Neural cell (in vitro differentiated cells): ENCODE data around the gene LTBP1.

ENCODE experiments used
- EP300 ChIP-seq: fragments of 450-650 bp; conservative IDR thresholded peaks from 2 replicates; pipeline ENCODE4 v1.6.1; 2014; ENCODE audit warnings: antibody characterized with exemption, mild to moderate bottlenecking, moderate library complexity; ENCODE audit not compliant: poor library complexity, severe bottlenecking
- EZH2 ChIP-seq: fragments of 200-600, 300-800 bp; shearing (Covaris generic), sonication (generic); IDR thresholded peaks from 2 replicates; pipeline ENCODE4 v1.6.1; 2014; ENCODE audit warnings: antibody characterized with exemption, low read length, borderline replicate concordance, mild to moderate bottlenecking; ENCODE audit not compliant: insufficient read depth, poor library complexity, severe bottlenecking
- RAD21 ChIP-seq: fragments of 450-650 bp; conservative IDR thresholded peaks from 2 replicates; pipeline ENCODE4 v1.6.1; 2014; ENCODE audit warnings: antibody characterized with exemption, mild to moderate bottlenecking, moderate library complexity
- TAF1 ChIP-seq: IDR thresholded peaks from 2 replicates; pipeline ENCODE4 v1.6.1; 2012; ENCODE audit warnings: low read depth
- TF ChIP-seq, protein P1 (sequence below): fragments of 450-650 bp; IDR thresholded peaks from 2 replicates; pipeline ENCODE4 v1.5.1; 2014; ENCODE audit warnings: antibody characterized with exemption, mild to moderate bottlenecking, moderate library complexity; ENCODE audit not compliant: poor library complexity, severe bottlenecking

DNA sequence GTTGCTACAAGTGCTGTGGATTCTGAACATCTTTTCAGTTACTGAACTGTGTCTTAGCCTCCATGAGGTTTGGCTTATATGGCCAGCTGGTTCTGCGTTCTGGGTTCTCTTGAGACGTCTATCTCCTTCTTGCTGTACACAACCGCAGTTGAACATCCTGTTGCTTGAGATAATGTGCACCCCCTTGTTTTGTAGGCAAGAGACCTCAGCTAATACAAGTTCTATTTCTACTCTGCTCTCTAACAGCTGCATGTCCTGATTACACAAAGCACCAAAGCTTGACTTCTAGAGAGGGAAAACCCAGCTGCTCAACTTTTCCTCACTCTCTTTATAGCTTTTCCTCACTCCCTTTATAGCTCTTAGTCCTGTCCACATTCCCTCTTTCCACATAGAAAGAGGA, 176.0 kb downstream of the LTBP1 start:
- no peak for TF ChIP-seq RAD21
- TF ChIP-seq TAF1: no peak
- TF ChIP-seq, protein P1, sequence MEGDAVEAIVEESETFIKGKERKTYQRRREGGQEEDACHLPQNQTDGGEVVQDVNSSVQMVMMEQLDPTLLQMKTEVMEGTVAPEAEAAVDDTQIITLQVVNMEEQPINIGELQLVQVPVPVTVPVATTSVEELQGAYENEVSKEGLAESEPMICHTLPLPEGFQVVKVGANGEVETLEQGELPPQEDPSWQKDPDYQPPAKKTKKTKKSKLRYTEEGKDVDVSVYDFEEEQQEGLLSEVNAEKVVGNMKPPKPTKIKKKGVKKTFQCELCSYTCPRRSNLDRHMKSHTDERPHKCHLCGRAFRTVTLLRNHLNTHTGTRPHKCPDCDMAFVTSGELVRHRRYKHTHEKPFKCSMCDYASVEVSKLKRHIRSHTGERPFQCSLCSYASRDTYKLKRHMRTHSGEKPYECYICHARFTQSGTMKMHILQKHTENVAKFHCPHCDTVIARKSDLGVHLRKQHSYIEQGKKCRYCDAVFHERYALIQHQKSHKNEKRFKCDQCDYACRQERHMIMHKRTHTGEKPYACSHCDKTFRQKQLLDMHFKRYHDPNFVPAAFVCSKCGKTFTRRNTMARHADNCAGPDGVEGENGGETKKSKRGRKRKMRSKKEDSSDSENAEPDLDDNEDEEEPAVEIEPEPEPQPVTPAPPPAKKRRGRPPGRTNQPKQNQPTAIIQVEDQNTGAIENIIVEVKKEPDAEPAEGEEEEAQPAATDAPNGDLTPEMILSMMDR: no peak
- TF ChIP-seq EZH2: no peak
- TF ChIP-seq EP300: no peak
